Uterus (tissue), 4 donors: ENCODE data around the gene MAP3K12. TPM values are rescaled to one million over a fixed set of nuclear protein-coding genes. Genes with fewer than 3 reads are reported as not detected.

Experiments used
- DNase-seq, 2 donors: peaks; one replicate each; pipeline ENCODE4 v3.0.0-alpha.2; 2019 to 2020
- H3K27ac ChIP-seq, 2 donors: fragments of 200-600 bp; sonication (generic); 1 replicate in 1 of 2; 2 replicates in 1 of 2; pipeline ENCODE4 v1.5.1; 2016 to 2018
- H3K27me3 ChIP-seq, 2 donors: fragments of 200-600 bp; sonication (generic); one replicate each; pipeline ENCODE4 v1.5.1; 2018 to 2019; ENCODE audit warnings: control low read depth in 1 of 2
- H3K36me3 ChIP-seq, 2 donors: fragments of 200-600 bp; sonication (generic); one replicate each; pipeline ENCODE4 v1.5.1; 2019; ENCODE audit warnings: control low read depth in 1 of 2
- H3K4me1 ChIP-seq, 2 donors: fragments of 200-600 bp; sonication (generic); one replicate each; pipeline ENCODE4 v1.5.1; 2018 to 2019; ENCODE audit warnings: control low read depth in 1 of 2
- H3K4me3 ChIP-seq, 2 donors: fragments of 200-600 bp; sonication (generic); 1 replicate in 1 of 2; 2 replicates in 1 of 2; pipeline ENCODE4 v1.5.1; 2018 to 2019; ENCODE audit warnings: mild to moderate bottlenecking in 1 of 2
- H3K9me3 ChIP-seq, 2 donors: fragments of 200-600 bp; sonication (generic); one replicate each; pipeline ENCODE4 v1.5.1; 2019; ENCODE audit warnings: control low read depth in 1 of 2
- POLR2A ChIP-seq, 2 donors: fragments of 450-650 bp; IDR thresholded peaks; one replicate each; pipeline ENCODE4 v1.6.1; 2016; ENCODE audit warnings: antibody characterized with exemption in 2 of 2, mild to moderate bottlenecking in 1 of 2, moderate library complexity in 1 of 2
- intact Hi-C: fragments of 100-400 bp; cut with DNase I; formaldehyde crosslinking; loops from one replicate; pipeline ENCODE4 v1.15.1; 2023; ENCODE audit warnings: low total_unique reads
- total RNA-seq, 4 donors: library from RNA; depleted of rRNA in 3 of 4; stranded (reverse); fragments of >200 nt in 3 of 4; gene quantifications; one replicate each; pipeline versions ENCODE4 v1.1.0 to v1.2.4, GENCODE V29; 2014 to 2023
- TF ChIP-seq, protein P1 (sequence below), 4 experiments: fragments of 200-600 bp in 2 of 4; fragments of 450-650 bp in 2 of 4; sonication (generic) in 2 of 4; IDR thresholded peaks; one replicate each; pipeline ENCODE4 v1.5.1; 2016 to 2019; ENCODE audit warnings: antibody characterized with exemption in 4 of 4, mild to moderate bottlenecking in 2 of 4, moderate library complexity in 1 of 4
- donor health status: DM: yes; HTN: yes; CAD: no.

MAP3K12 gene
- total RNA-seq, 4 donors from 2014 or later, result 13.8 to 65.8 (median 34.7) TPM

DNA sequence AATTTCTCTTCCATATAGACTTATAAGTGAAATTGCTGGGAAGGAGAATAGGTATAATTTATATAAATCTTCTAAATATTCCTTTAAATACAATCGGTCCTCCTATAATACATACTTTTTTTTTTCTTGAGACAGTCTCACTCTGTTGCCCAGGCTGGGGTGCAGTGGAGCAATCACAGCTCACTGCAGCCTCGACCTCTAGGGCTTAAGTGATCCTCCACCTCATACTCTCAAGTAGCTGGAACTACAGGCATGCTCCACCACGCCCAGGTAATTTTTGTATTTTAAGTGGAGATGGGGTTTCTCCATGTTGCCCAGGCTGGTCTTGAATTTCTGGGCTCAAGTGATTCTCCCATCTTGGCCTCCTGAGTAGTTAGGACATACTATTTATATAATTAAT is 37.7 kb upstream of the MAP3K12 start:
- no peak overlapping the region for H3K4me3 ChIP-seq
- H3K9me3 ChIP-seq, result no peaks in the 10 kb centered on the region
- H3K27ac ChIP-seq, result no peak overlapping the region
- TF ChIP-seq, protein P1, sequence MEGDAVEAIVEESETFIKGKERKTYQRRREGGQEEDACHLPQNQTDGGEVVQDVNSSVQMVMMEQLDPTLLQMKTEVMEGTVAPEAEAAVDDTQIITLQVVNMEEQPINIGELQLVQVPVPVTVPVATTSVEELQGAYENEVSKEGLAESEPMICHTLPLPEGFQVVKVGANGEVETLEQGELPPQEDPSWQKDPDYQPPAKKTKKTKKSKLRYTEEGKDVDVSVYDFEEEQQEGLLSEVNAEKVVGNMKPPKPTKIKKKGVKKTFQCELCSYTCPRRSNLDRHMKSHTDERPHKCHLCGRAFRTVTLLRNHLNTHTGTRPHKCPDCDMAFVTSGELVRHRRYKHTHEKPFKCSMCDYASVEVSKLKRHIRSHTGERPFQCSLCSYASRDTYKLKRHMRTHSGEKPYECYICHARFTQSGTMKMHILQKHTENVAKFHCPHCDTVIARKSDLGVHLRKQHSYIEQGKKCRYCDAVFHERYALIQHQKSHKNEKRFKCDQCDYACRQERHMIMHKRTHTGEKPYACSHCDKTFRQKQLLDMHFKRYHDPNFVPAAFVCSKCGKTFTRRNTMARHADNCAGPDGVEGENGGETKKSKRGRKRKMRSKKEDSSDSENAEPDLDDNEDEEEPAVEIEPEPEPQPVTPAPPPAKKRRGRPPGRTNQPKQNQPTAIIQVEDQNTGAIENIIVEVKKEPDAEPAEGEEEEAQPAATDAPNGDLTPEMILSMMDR (IDR thresholded peaks at IDR 0.05), result no peak
- no peak for TF ChIP-seq POLR2A (IDR thresholded peaks at IDR 0.05)
- intact Hi-C loops, result no loop called here
- no peaks in the 10 kb centered on the region for H3K27me3 ChIP-seq
- no peak for DNase-seq
- no peaks in the 10 kb centered on the region for H3K4me1 ChIP-seq
- no peaks in the 10 kb centered on the region for H3K36me3 ChIP-seq

DNA sequence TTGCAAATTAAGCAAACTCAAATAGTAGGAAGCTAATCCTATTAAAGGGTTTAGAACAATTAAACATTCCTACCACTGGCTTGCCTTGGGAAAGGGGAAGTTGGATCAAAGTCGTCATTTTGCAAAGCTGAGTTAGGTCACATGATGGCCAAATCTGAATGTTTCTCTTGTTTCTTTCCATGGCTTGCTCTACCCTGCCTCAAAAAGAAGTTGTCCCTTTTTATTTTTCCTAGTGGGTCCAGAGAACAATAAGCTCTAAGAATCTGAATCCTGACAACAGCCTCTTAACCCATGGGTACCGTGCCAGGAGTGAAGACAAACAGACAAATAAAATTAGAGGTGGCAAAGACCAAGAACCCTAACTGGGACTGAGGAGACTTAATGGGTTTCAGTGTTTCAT is 34.2 kb upstream of the MAP3K12 start:
- H3K36me3 ChIP-seq, result no peaks in the 10 kb centered on the region
- TF ChIP-seq, protein P1 (IDR thresholded peaks at IDR 0.05), result no peak
- TF ChIP-seq POLR2A (IDR thresholded peaks at IDR 0.05), result no peak
- no peak overlapping the region for H3K27ac ChIP-seq
- H3K27me3 ChIP-seq, result no peaks in the 10 kb centered on the region
- H3K4me1 ChIP-seq, result no peaks in the 10 kb centered on the region
- intact Hi-C loops, result no loop called here
- DNase-seq, result no peak
- H3K9me3 ChIP-seq, result no peaks in the 10 kb centered on the region
- no peak overlapping the region for H3K4me3 ChIP-seq

DNA sequence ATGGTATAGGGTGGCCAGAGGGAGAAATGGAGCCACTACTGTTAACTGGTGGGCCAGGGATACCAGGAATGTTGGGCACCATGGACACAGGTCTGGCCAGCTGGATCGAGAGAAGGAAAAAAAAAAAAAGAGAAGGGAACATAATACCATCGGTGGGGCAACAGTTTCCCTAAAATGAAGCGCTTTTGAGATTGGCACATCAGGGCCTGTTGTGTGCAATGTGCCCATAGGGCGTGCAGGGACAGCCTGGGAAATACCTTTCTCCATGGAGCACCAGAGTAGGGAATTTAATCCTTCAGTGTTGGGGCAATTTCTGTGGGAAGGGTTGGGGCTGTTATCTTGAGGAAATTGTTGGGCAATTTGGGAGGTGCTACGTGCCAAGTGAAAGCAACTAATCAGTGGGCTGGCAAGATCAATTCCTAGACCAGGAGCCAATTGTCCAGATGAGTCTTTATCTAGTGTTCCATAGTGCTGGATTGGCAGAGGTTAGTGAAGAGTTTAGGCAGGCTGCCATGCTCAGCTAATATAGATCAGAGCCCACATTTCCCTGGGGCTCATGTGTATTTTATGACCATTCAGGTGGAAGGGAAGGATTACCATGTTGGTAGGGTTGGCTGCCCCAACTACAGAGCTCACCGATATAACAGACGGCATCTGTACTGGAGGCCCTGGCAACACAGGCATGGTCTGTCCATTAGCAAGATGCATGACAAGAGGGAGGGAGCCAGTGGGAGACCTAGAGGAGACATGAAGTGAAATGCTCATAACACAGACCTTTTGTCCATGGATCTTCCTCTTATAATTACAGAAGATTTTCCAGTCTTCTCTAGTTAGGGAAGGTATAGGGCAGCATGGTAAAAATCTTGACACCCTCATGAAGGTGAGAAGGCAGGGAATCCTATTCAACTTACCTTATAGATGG is 33.5 kb upstream of the MAP3K12 start:
- no peaks in the 10 kb centered on the region for H3K36me3 ChIP-seq
- intact Hi-C loops, result no loop called here
- DNase-seq, result no peak

DNA sequence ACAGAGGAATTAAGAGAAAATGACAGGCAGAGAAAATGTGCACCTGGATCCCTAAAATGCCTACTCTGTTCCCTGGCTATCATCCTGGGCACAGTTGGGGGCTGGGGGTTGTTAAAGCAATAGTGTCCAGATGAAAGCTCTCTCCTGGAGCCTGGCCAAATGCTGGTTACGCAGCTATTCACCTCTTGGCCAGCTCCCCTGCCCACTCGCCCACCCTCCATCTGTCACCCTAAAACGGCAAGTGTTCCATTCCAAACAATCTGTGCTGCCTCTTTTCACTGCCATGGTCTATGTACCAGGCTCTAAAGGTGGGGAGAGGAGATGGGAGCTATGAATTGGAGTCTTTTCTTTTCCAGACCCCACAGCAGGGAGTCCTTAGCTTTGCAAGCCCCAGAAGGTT is 32.8 kb upstream of the MAP3K12 start:
- no peaks in the 10 kb centered on the region for H3K27me3 ChIP-seq
- intact Hi-C loops, result no loop called here
- H3K4me1 ChIP-seq, result no peaks in the 10 kb centered on the region
- TF ChIP-seq POLR2A (IDR thresholded peaks at IDR 0.05), result no peak
- TF ChIP-seq, protein P1 (IDR thresholded peaks at IDR 0.05), result no peak
- no peaks in the 10 kb centered on the region for H3K9me3 ChIP-seq
- H3K36me3 ChIP-seq, result no peaks in the 10 kb centered on the region
- no peak overlapping the region for H3K4me3 ChIP-seq
- H3K27ac ChIP-seq, result no peak overlapping the region
- no peak for DNase-seq

More for the DNA sequence above, 33.5 kb upstream of the MAP3K12 start:
- TF ChIP-seq, protein P1 (IDR thresholded peaks at IDR 0.05), result no peak
- TF ChIP-seq POLR2A (IDR thresholded peaks at IDR 0.05), result no peak
- Histone ChIP-seq H3K27me3 (no peaks in the 10 kb centered on the region), H3K27ac (no peak overlapping the region), H3K9me3 (no peaks in the 10 kb centered on the region), H3K4me1 (no peaks in the 10 kb centered on the region), H3K4me3 (no peak overlapping the region)

DNA sequence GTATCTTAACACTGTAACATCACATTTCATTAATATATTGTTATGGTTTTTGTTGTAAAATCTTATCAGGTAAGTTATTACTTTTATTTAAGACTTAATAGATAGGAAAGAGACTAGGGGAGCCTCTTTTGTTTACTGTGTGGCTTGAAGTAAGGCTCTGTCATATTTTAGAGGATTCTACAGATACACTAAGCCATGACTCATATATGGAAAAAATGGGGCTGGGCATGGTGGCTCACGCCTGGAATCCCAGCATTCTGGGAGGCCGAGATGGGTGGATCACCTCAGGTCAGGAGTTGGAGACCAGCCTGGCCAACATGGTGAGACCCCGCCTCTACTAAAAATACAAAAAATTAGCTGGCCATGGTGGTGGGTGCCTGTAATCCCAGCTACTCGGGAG is 31.7 kb upstream of the MAP3K12 start:
- H3K9me3 ChIP-seq, result no peaks in the 10 kb centered on the region
- DNase-seq, result no peak
- no peak overlapping the region for H3K4me3 ChIP-seq
- no peak for TF ChIP-seq POLR2A (IDR thresholded peaks at IDR 0.05)
- TF ChIP-seq, protein P1 (IDR thresholded peaks at IDR 0.05), result no peak
- H3K27me3 ChIP-seq, result no peaks in the 10 kb centered on the region
- no peaks in the 10 kb centered on the region for H3K4me1 ChIP-seq
- H3K36me3 ChIP-seq, result no peaks in the 10 kb centered on the region
- H3K27ac ChIP-seq, result no peak overlapping the region
- intact Hi-C loops, result no loop called here
